ENCODE data around the gene DNTTIP2. TPM values are rescaled to one million over a fixed set of nuclear protein-coding genes. Genes with fewer than 3 reads are reported as not detected.

Gene DNTTIP2
- total RNA-seq, 1 donor from 2014 or later = 46.4 TPM

- H3K4me1 Mint-ChIP-seq = peaks cover 45% of the 10 kb centered on the region
- H3K36me3 Mint-ChIP-seq = no peaks in the 10 kb centered on the region
- no peak for TF ChIP-seq CTCF (IDR thresholded peaks at IDR 0.05; ENCODE audit: unreplicated experiment)
- no peak overlapping the region for H3K4me3 Mint-ChIP-seq
- H3K9me3 Mint-ChIP-seq = no peaks in the 10 kb centered on the region
- H3K27ac Mint-ChIP-seq = peak overlapping the region; percentile 84
- H3K27me3 Mint-ChIP-seq (ENCODE audit: low read depth) = no peaks in the 10 kb centered on the region
- no peak for DNase-seq (ENCODE audit: low spot score in 2 of 2, unreplicated experiment in 2 of 2)
Measured at GRCh38 chr1:93817819-93818569, 61.0 kb downstream of the DNTTIP2 start.

DNA sequence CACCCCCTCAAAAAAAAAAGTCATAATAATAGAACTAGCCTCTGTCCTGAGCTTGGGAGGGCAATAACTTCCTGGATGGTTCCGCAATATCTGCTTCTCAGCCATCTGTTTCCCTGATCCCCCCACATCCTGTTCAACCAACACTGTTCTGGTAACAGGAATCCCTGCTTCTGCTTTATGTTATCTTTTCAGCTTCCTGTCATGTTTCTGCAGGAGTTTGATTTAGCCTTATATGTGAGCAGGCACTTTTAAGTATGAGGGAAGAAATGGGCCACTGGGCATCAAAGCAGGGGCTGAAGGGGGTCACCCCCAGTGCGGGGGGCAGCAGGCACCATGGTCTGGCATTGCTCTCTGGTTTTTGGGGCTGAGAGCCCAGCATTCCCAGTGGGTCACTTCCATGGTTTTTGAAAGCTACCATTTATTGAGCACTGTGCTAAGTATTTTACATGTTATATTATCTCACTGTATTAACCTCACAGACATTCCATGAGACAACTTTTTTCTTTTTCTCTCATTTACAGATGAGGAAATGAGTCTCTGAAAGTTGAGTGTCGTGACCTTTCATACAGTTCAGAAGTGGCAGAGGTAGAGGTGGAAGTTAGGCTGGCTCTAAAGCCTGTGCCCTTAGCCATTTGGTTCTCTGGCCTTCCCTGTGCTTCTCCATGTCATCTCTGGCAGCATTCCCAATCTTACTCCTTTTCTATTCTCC lies 61.9 kb downstream of the DNTTIP2 start:
- no peak overlapping the region for H3K4me3 Mint-ChIP-seq
- H3K4me1 Mint-ChIP-seq = peaks cover 45% of the 10 kb centered on the region
- no peak for DNase-seq (ENCODE audit: low spot score in 2 of 2, unreplicated experiment in 2 of 2)

More for the DNA sequence above, 61.9 kb downstream of the DNTTIP2 start:
- no peaks in the 10 kb centered on the region for H3K9me3 Mint-ChIP-seq
- no peaks in the 10 kb centered on the region for H3K36me3 Mint-ChIP-seq
- H3K27ac Mint-ChIP-seq = peak overlapping the region; percentile 84
- TF ChIP-seq CTCF (IDR thresholded peaks at IDR 0.05; ENCODE audit: unreplicated experiment) = no peak
- H3K27me3 Mint-ChIP-seq (ENCODE audit: low read depth) = no peaks in the 10 kb centered on the region

Small RNA genes lying within 50 kb of the gene (microRNA-seq; reads per million reads assigned to microRNA genes)
- 95.9 reads per million, percentile 62 among the genes with 10 or more reads in this experiment for gene MIR760

Other genes with a start within 250 kb of the DNTTIP2 start
- 9.0 to 9.2 TPM (median 9.1 TPM) in 3 replicates for gene BCAR3, start 197.4 kb downstream of the DNTTIP2 start, total RNA-seq
- gene GCLM, start 30.2 kb upstream of the DNTTIP2 start, total RNA-seq = 8.7 to 9.0 TPM (median 8.9 TPM) in 3 replicates
- 12.7 to 14.5 TPM (median 14.4 TPM) in 3 replicates for gene ABCA4, start 241.9 kb upstream of the DNTTIP2 start, total RNA-seq

Data from mesothelial cell of epicardium (in vitro differentiated cells).